HEK293 (cell line): ENCODE data around the gene GATAD2A.

Experiments used
- CTCF ChIP-seq: fragments of 450-650 bp; formaldehyde crosslinking; IDR thresholded peaks from 2 replicates; pipeline ENCODE4 v1.5.1; 2016; ENCODE audit warnings: missing biosample characterization, missing genetic modification characterization
- ZBTB1 ChIP-seq: fragments of 450-650 bp; formaldehyde crosslinking; IDR thresholded peaks from 2 replicates; pipeline ENCODE4 v1.5.1; 2016; ENCODE audit warnings: missing biosample characterization, missing genetic modification characterization
- ZBTB11 ChIP-seq: fragments of 450-650 bp; formaldehyde crosslinking; conservative IDR thresholded peaks from 2 replicates; pipeline ENCODE4 v1.5.1; 2016; ENCODE audit warnings: low read depth, missing biosample characterization, missing genetic modification characterization
- ZNF26 ChIP-seq: fragments of 450-650 bp; formaldehyde crosslinking; IDR thresholded peaks from 2 replicates; pipeline ENCODE4 v1.5.1; 2016; ENCODE audit warnings: missing biosample characterization, missing genetic modification characterization

GRCh38 chr19:19507354-19507753 is 101.9 kb downstream of the GATAD2A start:
- TF ChIP-seq ZNF26 (tag by site-specific recombination) (no peak), ZBTB11 (no peak), CTCF (tag by site-specific recombination) (no peak), ZBTB1 (tag by site-specific recombination) (no peak)
